Astrocyte (in vitro differentiated cells and primary cell): ENCODE data around the gene GPX7. TPM values are rescaled to one million over a fixed set of nuclear protein-coding genes. Genes with fewer than 3 reads are reported as not detected.

ENCODE experiments used
- DNase-seq: peaks from one replicate; pipeline ENCODE4 v3.0.0-alpha.2; 2010; ENCODE audit warnings: low read depth
- FAIRE-seq: peaks from 2 replicates; lab custom pipeline; 2011; peaks lifted over from hg19 to GRCh38; lab: Jason Lieb, UNC
- H2AFZ ChIP-seq: 2 replicates; pipeline ENCODE4 v1.6.0; 2012; ENCODE audit warnings: low read depth, low read length, inconsistent platforms
- H3K27ac ChIP-seq: 2 replicates; pipeline ENCODE4 v1.5.1; 2011; ENCODE audit warnings: low read depth, low read length, inconsistent platforms
- H3K27me3 ChIP-seq: 2 replicates; pipeline ENCODE4 v1.6.0; 2011; ENCODE audit warnings: low read length, inconsistent platforms; ENCODE audit not compliant: insufficient read depth
- H3K36me3 ChIP-seq: 2 replicates; pipeline ENCODE4 v1.5.1; 2011; ENCODE audit warnings: low read length, inconsistent platforms; ENCODE audit not compliant: insufficient read depth
- H3K4me1 ChIP-seq: 2 replicates; pipeline ENCODE4 v1.5.1; 2011; ENCODE audit warnings: low read length, inconsistent platforms; ENCODE audit not compliant: insufficient read depth
- H3K4me2 ChIP-seq: 2 replicates; pipeline ENCODE4 v1.6.0; 2012; ENCODE audit warnings: low read length, inconsistent platforms
- H3K4me3 ChIP-seq: 2 replicates; pipeline ENCODE4 v1.5.1; 2011; ENCODE audit warnings: low read depth, mild to moderate bottlenecking, low read length, inconsistent platforms; ENCODE audit not compliant: insufficient read depth
- H3K79me2 ChIP-seq: 2 replicates; pipeline ENCODE4 v1.6.0; 2012; ENCODE audit warnings: mild to moderate bottlenecking, low read length, inconsistent platforms; ENCODE audit not compliant: insufficient read depth
- H3K9ac ChIP-seq: 2 replicates; pipeline ENCODE4 v1.6.0; 2012; ENCODE audit warnings: mild to moderate bottlenecking, low read length, inconsistent platforms
- H3K9me3 ChIP-seq: 2 replicates; pipeline ENCODE4 v1.5.1; 2012; ENCODE audit warnings: low read depth, mild to moderate bottlenecking, low read length, inconsistent platforms; ENCODE audit not compliant: insufficient read depth
- H4K20me1 ChIP-seq: 2 replicates; pipeline ENCODE4 v1.6.0; 2012; ENCODE audit warnings: low read length, inconsistent platforms; ENCODE audit not compliant: insufficient read depth
- H3K27ac Mint-ChIP-seq: one replicate; pipeline ENCODE4 v1.8.0; 2021; ENCODE audit warnings: mild to moderate bottlenecking, mixed read lengths; ENCODE audit not compliant: unreplicated experiment
- H3K27me3 Mint-ChIP-seq: one replicate; pipeline ENCODE4 v1.8.0; 2021; ENCODE audit warnings: low read depth, mixed read lengths; ENCODE audit not compliant: unreplicated experiment
- H3K36me3 Mint-ChIP-seq: one replicate; pipeline ENCODE4 v1.8.0; 2021; ENCODE audit warnings: low read depth, mixed read lengths; ENCODE audit not compliant: unreplicated experiment
- H3K4me1 Mint-ChIP-seq: one replicate; pipeline ENCODE4 v1.8.0; 2021; ENCODE audit warnings: low read depth, mixed read lengths; ENCODE audit not compliant: unreplicated experiment
- H3K4me3 Mint-ChIP-seq: one replicate; pipeline ENCODE4 v1.8.0; 2021; ENCODE audit warnings: mild to moderate bottlenecking, moderate library complexity, mixed read lengths; ENCODE audit not compliant: unreplicated experiment
- H3K9me3 Mint-ChIP-seq: one replicate; pipeline ENCODE4 v1.8.0; 2021; ENCODE audit warnings: mild to moderate bottlenecking, mixed read lengths; ENCODE audit not compliant: unreplicated experiment
- CTCF ChIP-seq: IDR thresholded peaks from 2 replicates; pipeline ENCODE4 v1.5.1; 2011; ENCODE audit warnings: low read depth, mild to moderate bottlenecking, inconsistent platforms, low read length, moderate library complexity; ENCODE audit not compliant: insufficient read depth
- EZH2 ChIP-seq: IDR thresholded peaks from 2 replicates; pipeline ENCODE4 v1.6.1; 2012; ENCODE audit warnings: mild to moderate bottlenecking, low read length, inconsistent platforms; ENCODE audit not compliant: insufficient read depth
- total RNA-seq: library from RNA; stranded (reverse); gene quantifications from 2 replicates; pipeline ENCODE4 v1.2.1, GENCODE V29; 2021

The GPX7 gene
- total RNA-seq, 1 donor from 2014 or later, result 4.2 TPM

GRCh38 chr1:52602856-52603600, 857 bp downstream of the GPX7 start:
- Mint-ChIP-seq H3K9me3 (peaks cover 4% of the 10 kb centered on the region), H3K27me3 (peaks cover 41% of the 10 kb centered on the region), H3K36me3 (peaks cover 7% of the 10 kb centered on the region), H3K4me1 (peaks cover 4% of the 10 kb centered on the region), H3K4me3 (peak overlapping the region; percentile 71), H3K27ac (peak overlapping the region; percentile 8)
- Histone ChIP-seq H3K36me3 (no peaks in the 10 kb centered on the region), H3K27ac (no peak overlapping the region), H3K4me2 (peak overlapping the region; percentile 89), H3K4me1 (peaks cover 12% of the 10 kb centered on the region), H2AFZ (peak overlapping the region; percentile 90), H3K9ac (peak overlapping the region; percentile 86), H3K4me3 (peak overlapping the region; percentile 65), H3K79me2 (peaks cover 3% of the 10 kb centered on the region), H3K27me3 (no peaks in the 10 kb centered on the region), H4K20me1 (no peaks in the 10 kb centered on the region), H3K9me3 (no peaks in the 10 kb centered on the region)
- DNase-seq (peak; percentile 8), FAIRE-seq (no peak)
- no peak for TF ChIP-seq CTCF
- TF ChIP-seq EZH2, result no peak

GRCh38 chr1:52603630-52604029, 1.5 kb downstream of the GPX7 start:
- Histone ChIP-seq H3K9ac (peak overlapping the region; percentile 86), H3K9me3 (no peaks in the 10 kb centered on the region), H3K4me3 (no peak overlapping the region), H3K27me3 (no peaks in the 10 kb centered on the region), H3K27ac (no peak overlapping the region), H3K4me2 (peak overlapping the region; percentile 89), H4K20me1 (no peaks in the 10 kb centered on the region), H3K4me1 (peaks cover 12% of the 10 kb centered on the region), H3K79me2 (peaks cover 3% of the 10 kb centered on the region), H2AFZ (no peak overlapping the region), H3K36me3 (no peaks in the 10 kb centered on the region)
- peaks cover 7% of the 10 kb centered on the region for H3K36me3 Mint-ChIP-seq
- H3K4me1 Mint-ChIP-seq, result peaks cover 4% of the 10 kb centered on the region
- no peak overlapping the region for H3K4me3 Mint-ChIP-seq
- TF ChIP-seq CTCF, result no peak
- H3K9me3 Mint-ChIP-seq, result peaks cover 4% of the 10 kb centered on the region
- FAIRE-seq, result no peak
- H3K27me3 Mint-ChIP-seq, result peaks cover 41% of the 10 kb centered on the region
- no peak overlapping the region for H3K27ac Mint-ChIP-seq
- no peak for DNase-seq
